Measurements from ENCODE around the gene ARID1B.

GRCh38 chr6:157145656-157146285, 368.6 kb downstream of the ARID1B start:
- TF ChIP-seq CTCF (IDR thresholded peaks at IDR 0.05) (no peak), POLR2AphosphoS5 (IDR thresholded peaks at IDR 0.05) (no peak)
